Measurements from ENCODE around the gene COPB1.
"Not testable (repeated sequence)": the region's sequence is repeated elsewhere in the genome, so short reads cannot be mapped to it uniquely, and the experiment has no call there.

Gene COPB1

GRCh38 chr11:14499560-14500180 is at the start of gene COPB1:
Gene COPB1, minus strand, starts transcription at chr11:14499811. Its CDS starts 883 bp downstream, at chr11:14498928.
- peak; percentile 89 for DNase-seq

GRCh38 chr11:14547440-14547839 is 47.8 kb upstream of the COPB1 start:
- DNase-seq, result no peak

- no peak for DNase-seq
Observed at GRCh38 chr11:14546672-14547071, 47.1 kb upstream of the COPB1 start.

GRCh38 chr11:14544611-14545010 is 45.0 kb upstream of the COPB1 start:
- no peak for DNase-seq

GRCh38 chr11:14543260-14543659 is 43.6 kb upstream of the COPB1 start:
- no peak for DNase-seq

- no peak for DNase-seq
Observed at GRCh38 chr11:14542324-14542723, 42.7 kb upstream of the COPB1 start.

- peak; percentile 21 for DNase-seq
Observed at GRCh38 chr11:14541192-14541947, 41.8 kb upstream of the COPB1 start.

GRCh38 chr11:14539982-14540421 is 40.4 kb upstream of the COPB1 start:
- DNase-seq, result no peak

- no peak for DNase-seq
Observed at GRCh38 chr11:14538926-14539554, 39.4 kb upstream of the COPB1 start.

- DNase-seq, result no peak
Observed at GRCh38 chr11:14538271-14538925, 38.8 kb upstream of the COPB1 start.

GRCh38 chr11:14537134-14537599 is 37.6 kb upstream of the COPB1 start:
- DNase-seq, result peak; percentile 53

GRCh38 chr11:14535166-14535565 is 35.6 kb upstream of the COPB1 start:
- not testable (repeated sequence) for DNase-seq

- no peak for DNase-seq
Observed at GRCh38 chr11:14529951-14530350, 30.3 kb upstream of the COPB1 start.

- no peak for DNase-seq
Observed at GRCh38 chr11:14529321-14529720, 29.7 kb upstream of the COPB1 start.

- DNase-seq, result no peak
Observed at GRCh38 chr11:14522801-14523200, 23.2 kb upstream of the COPB1 start.

GRCh38 chr11:14522245-14522644 is 22.6 kb upstream of the COPB1 start:
- no peak for DNase-seq

- DNase-seq, result no peak
Observed at GRCh38 chr11:14520747-14521151, 21.1 kb upstream of the COPB1 start.

GRCh38 chr11:14519917-14520746 is 20.5 kb upstream of the COPB1 start, which contains the start of gene PSMA1:
Gene PSMA1, minus strand, starts transcription at chr11:14520386. Its CDS starts 87 bp downstream, at chr11:14520299.
- DNase-seq, result peak; percentile 93

GRCh38 chr11:14519597-14519916 is 19.9 kb upstream of the COPB1 start:
- no peak for DNase-seq

GRCh38 chr11:14518820-14519219 is 19.2 kb upstream of the COPB1 start:
- no peak for DNase-seq

GRCh38 chr11:14513800-14514199 is 14.2 kb upstream of the COPB1 start:
- DNase-seq, result no peak

GRCh38 chr11:14506532-14506931 is 6.9 kb upstream of the COPB1 start:
- DNase-seq, result no peak
